ENCODE results near the gene UBE2E2. TPM values are rescaled to one million over a fixed set of nuclear protein-coding genes. Genes with fewer than 3 reads are reported as not detected.

The UBE2E2 gene
- total RNA-seq, 3 donors from 2014 or later, result 31.5 to 96.2 (median 59.7) TPM

GRCh38 chr3:23446301-23446700, 243.2 kb downstream of the UBE2E2 start:
- Histone ChIP-seq H3K9me3 (no peaks in the 10 kb centered on the region), H3K27me3 (no peaks in the 10 kb centered on the region), H3K27ac (no peak overlapping the region), H3K36me3 (no peaks in the 10 kb centered on the region), H3K4me1 (no peaks in the 10 kb centered on the region), H3K4me3 (no peak overlapping the region)
- no peak for DNase-seq (ENCODE audit: low spot score in 2 of 2)
- intact Hi-C loops (cut with DNase I; ENCODE audit: low total_unique reads), result no loop called here
- TF ChIP-seq, protein P1, sequence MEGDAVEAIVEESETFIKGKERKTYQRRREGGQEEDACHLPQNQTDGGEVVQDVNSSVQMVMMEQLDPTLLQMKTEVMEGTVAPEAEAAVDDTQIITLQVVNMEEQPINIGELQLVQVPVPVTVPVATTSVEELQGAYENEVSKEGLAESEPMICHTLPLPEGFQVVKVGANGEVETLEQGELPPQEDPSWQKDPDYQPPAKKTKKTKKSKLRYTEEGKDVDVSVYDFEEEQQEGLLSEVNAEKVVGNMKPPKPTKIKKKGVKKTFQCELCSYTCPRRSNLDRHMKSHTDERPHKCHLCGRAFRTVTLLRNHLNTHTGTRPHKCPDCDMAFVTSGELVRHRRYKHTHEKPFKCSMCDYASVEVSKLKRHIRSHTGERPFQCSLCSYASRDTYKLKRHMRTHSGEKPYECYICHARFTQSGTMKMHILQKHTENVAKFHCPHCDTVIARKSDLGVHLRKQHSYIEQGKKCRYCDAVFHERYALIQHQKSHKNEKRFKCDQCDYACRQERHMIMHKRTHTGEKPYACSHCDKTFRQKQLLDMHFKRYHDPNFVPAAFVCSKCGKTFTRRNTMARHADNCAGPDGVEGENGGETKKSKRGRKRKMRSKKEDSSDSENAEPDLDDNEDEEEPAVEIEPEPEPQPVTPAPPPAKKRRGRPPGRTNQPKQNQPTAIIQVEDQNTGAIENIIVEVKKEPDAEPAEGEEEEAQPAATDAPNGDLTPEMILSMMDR (IDR thresholded peaks at IDR 0.05), result no peak
- TF ChIP-seq POLR2A (IDR thresholded peaks at IDR 0.05) (no peak), POLR2AphosphoS5 (IDR thresholded peaks at IDR 0.05) (no peak)

GRCh38 chr3:23448998-23449537, 245.9 kb downstream of the UBE2E2 start:
- no peak for TF ChIP-seq POLR2AphosphoS5 (IDR thresholded peaks at IDR 0.05)
- no peak for TF ChIP-seq POLR2A (IDR thresholded peaks at IDR 0.05)
- TF ChIP-seq, protein P1 (IDR thresholded peaks at IDR 0.05), result no peak
- no peaks in the 10 kb centered on the region for H3K4me1 ChIP-seq

DNA sequence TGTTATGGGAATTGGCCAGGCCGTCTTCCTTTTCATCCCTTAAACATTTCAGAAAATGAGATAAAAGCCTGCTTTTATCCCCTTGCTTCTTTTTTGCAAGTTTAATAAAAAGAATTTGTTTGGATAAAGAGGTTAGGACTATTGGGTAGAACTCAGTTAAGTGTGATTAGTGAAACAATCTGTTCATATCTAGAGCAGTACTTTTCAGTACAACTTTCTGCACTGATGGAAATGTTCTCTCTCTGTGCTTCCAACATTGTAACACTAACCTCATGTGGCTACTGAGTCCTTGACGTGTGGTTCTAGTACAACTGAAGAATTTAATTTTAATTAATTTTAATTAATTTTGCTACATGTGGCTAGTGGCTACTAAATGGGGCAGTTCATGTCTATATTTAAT, 246.9 kb downstream of the UBE2E2 start:
- intact Hi-C loops (cut with DNase I; ENCODE audit: low total_unique reads), result no loop called here
- no peak for TF ChIP-seq POLR2AphosphoS5 (IDR thresholded peaks at IDR 0.05)
- TF ChIP-seq, protein P1 (IDR thresholded peaks at IDR 0.05), result no peak
- TF ChIP-seq POLR2A (IDR thresholded peaks at IDR 0.05), result no peak
- H3K9me3 ChIP-seq, result no peaks in the 10 kb centered on the region
- no peak overlapping the region for H3K27ac ChIP-seq
- no peak for DNase-seq (ENCODE audit: low spot score in 2 of 2)
- no peaks in the 10 kb centered on the region for H3K4me1 ChIP-seq
- no peaks in the 10 kb centered on the region for H3K27me3 ChIP-seq
- no peak overlapping the region for H3K4me3 ChIP-seq
- H3K36me3 ChIP-seq, result no peaks in the 10 kb centered on the region

More at GRCh38 chr3:23448998-23449537, 245.9 kb downstream of the UBE2E2 start:
- Histone ChIP-seq H3K27me3 (no peaks in the 10 kb centered on the region), H3K9me3 (no peaks in the 10 kb centered on the region), H3K36me3 (no peaks in the 10 kb centered on the region), H3K4me3 (no peak overlapping the region), H3K27ac (no peak overlapping the region)
- intact Hi-C loops (cut with DNase I; ENCODE audit: low total_unique reads), result no loop called here
- no peak for DNase-seq (ENCODE audit: low spot score in 2 of 2)

DNA sequence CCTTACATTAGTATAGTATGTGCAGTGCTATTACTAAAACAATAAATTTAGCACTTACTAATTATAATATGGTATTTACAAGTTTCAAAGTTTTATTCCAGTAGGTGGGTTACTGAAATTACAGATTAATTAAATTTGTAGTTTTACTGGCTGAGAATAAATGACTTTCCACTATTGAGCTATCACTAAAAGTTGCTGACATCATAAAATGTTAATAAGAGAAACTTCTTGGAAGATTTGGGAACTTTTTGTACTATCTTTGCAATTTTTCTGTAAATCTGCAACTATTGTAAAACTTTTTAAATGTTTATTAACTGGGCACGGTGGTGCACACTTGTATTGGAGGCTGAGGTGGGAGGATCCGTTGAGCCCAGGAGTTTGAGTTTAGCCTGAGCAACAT, 247.7 kb downstream of the UBE2E2 start:
- no peaks in the 10 kb centered on the region for H3K9me3 ChIP-seq
- no peak overlapping the region for H3K4me3 ChIP-seq
- DNase-seq (ENCODE audit: low spot score in 2 of 2), result no peak
- H3K36me3 ChIP-seq, result no peaks in the 10 kb centered on the region
- H3K27ac ChIP-seq, result no peak overlapping the region
- H3K27me3 ChIP-seq, result no peaks in the 10 kb centered on the region
- H3K4me1 ChIP-seq, result no peaks in the 10 kb centered on the region
- TF ChIP-seq POLR2A (IDR thresholded peaks at IDR 0.05), result no peak
- TF ChIP-seq POLR2AphosphoS5 (IDR thresholded peaks at IDR 0.05), result no peak
- TF ChIP-seq, protein P1 (IDR thresholded peaks at IDR 0.05), result no peak
- intact Hi-C loops (cut with DNase I; ENCODE audit: low total_unique reads), result no loop called here

DNA sequence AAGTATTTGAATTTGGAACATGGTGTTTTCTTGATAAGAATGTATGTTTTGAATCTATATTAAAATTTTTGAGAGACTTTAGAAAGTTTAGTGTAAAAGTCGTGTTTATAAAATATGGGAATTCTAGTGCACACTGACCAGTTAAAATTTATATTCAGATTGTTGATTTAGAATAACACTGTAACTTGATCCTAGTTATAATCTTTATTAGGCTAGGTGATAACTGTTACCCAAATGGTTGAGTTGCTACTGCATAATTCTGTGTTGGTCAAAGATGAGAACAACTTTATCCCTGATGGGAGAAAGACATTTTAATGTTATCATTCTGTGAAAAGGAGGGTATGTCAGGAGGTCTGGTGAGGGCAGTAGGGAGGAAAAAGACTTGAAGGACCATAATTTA, 249.3 kb downstream of the UBE2E2 start:
- DNase-seq (ENCODE audit: low spot score in 2 of 2), result no peak
- no peaks in the 10 kb centered on the region for H3K4me1 ChIP-seq
- H3K9me3 ChIP-seq, result no peaks in the 10 kb centered on the region
- intact Hi-C loops (cut with DNase I; ENCODE audit: low total_unique reads), result no loop called here
- TF ChIP-seq, protein P1 (IDR thresholded peaks at IDR 0.05), result no peak
- TF ChIP-seq POLR2AphosphoS5 (IDR thresholded peaks at IDR 0.05) (no peak), POLR2A (IDR thresholded peaks at IDR 0.05) (no peak)
- H3K36me3 ChIP-seq, result no peaks in the 10 kb centered on the region
- H3K4me3 ChIP-seq, result no peak overlapping the region
- no peaks in the 10 kb centered on the region for H3K27me3 ChIP-seq
- no peak overlapping the region for H3K27ac ChIP-seq
